K562 (cell line): ENCODE results near the gene PRKAR2B. TPM values are rescaled to one million over a fixed set of nuclear protein-coding genes. Genes with fewer than 3 reads are reported as not detected.

Source experiments
- CTCF ChIP-seq, 3 experiments: IDR thresholded peaks in 2 of 3; conservative IDR thresholded peaks in 1 of 3; 2 replicates each; pipeline ENCODE4 v1.5.1; 2011 to 2012; ENCODE audit warnings: low read length in 3 of 3, mild to moderate bottlenecking in 3 of 3, control low read depth in 2 of 3, improper control_type of control experiment in 1 of 3, inconsistent platforms in 1 of 3, low read depth in 1 of 3, mixed read lengths in 1 of 3, moderate library complexity in 1 of 3; ENCODE audit not compliant: insufficient read depth in 2 of 3
- E2F5 ChIP-seq: sonication (generic); formaldehyde crosslinking; IDR thresholded peaks from 2 replicates; pipeline ENCODE4 v1.8.0; 2022; ENCODE audit warnings: mild to moderate bottlenecking, missing genetic modification reagents
- ETV1 ChIP-seq: fragments of 450-650 bp; conservative IDR thresholded peaks from 2 replicates; pipeline ENCODE4 v1.6.1; 2016; ENCODE audit warnings: missing genetic modification characterization, control low read depth, low read depth, missing compliant biosample characterization
- HSF4 ChIP-seq: fragments of 250-450 bp; sonication (Bioruptor Pico); IDR thresholded peaks from 2 replicates; pipeline ENCODE4 v2.1.2; 2022; ENCODE audit warnings: mild to moderate bottlenecking, moderate library complexity, borderline replicate concordance
- MGA ChIP-seq: fragments of 450-650 bp; IDR thresholded peaks from 2 replicates; pipeline ENCODE4 v1.6.1; 2016; ENCODE audit warnings: mild to moderate bottlenecking, moderate library complexity
- SMARCC2 ChIP-seq: fragments of 450-650 bp; IDR thresholded peaks from 2 replicates; pipeline ENCODE4 v1.6.1; 2017; ENCODE audit warnings: antibody characterized with exemption, moderate library complexity, mild to moderate bottlenecking, low read depth
- YY1 ChIP-seq, 3 experiments: IDR thresholded peaks; 2 replicates each; pipeline ENCODE4 v1.6.1; 2011; ENCODE audit warnings: low read length in 2 of 3, mild to moderate bottlenecking in 2 of 3, moderate library complexity in 2 of 3, borderline replicate concordance in 1 of 3, control low read depth in 1 of 3, low read depth in 1 of 3; ENCODE audit not compliant: insufficient read depth in 3 of 3, insufficient replicate concordance in 2 of 3, control insufficient read depth in 1 of 3, insufficient read length in 1 of 3; ENCODE audit errors: extremely low read depth in 1 of 3
- polyA plus RNA-seq, 8 experiments: library from polyadenylated mRNA; depleted of rRNA in 4 of 8; stranded (reverse) in 5 of 8; unstranded in 3 of 8; fragments of >200 nt; fragmentation: Nextera tagmentation in 2 of 8; fragmentation: Illumina TruSeq in 1 of 8; extraction: Ambion mirVana in 2 of 8; extraction: Trizol in 1 of 8; gene quantifications; 2 replicates each; pipeline versions ENCODE4 v1.2.1 to v1.2.3, GENCODE V29; 2011 to 2014; ENCODE audit warnings: inconsistent platforms in 1 of 8, missing spikeins in 1 of 8
- total RNA-seq, 7 experiments: library from RNA; depleted of rRNA in 6 of 7; stranded (reverse); fragments of >200 nt in 6 of 7; fragmentation: Illumina TruSeq in 2 of 7; extraction: Trizol in 2 of 7; gene quantifications; 2 replicates each; pipeline versions ENCODE4 v1.2.1 to v1.2.3, GENCODE V29; 2011 to 2021; ENCODE audit warnings: low replicate concordance in 1 of 7

The PRKAR2B gene
- total and polyA plus RNA-seq, 9 of the 15 experiments (the other 6 are each of a cell fraction or from before 2014, with no cell fraction given), result 59.0 to 173 (median 129) TPM

- TF ChIP-seq MGA, result peak; percentile 99
- no peak; a peak in 1 of 6 replicates for TF ChIP-seq CTCF (IDR thresholded peaks at IDR 0.05 in 2 of 3, conservative IDR thresholded peaks at IDR 0.05 in 1 of 3; ENCODE audit: insufficient read depth in 2 of 3, low read depth in 1 of 3, low read length in 3 of 3)
- no peak for TF ChIP-seq E2F5 (CRISPR knock-in tag)
- TF ChIP-seq SMARCC2, result no peak
- TF ChIP-seq YY1 (IDR thresholded peaks at IDR 0.05; ENCODE audit: borderline replicate concordance in 1 of 3, control insufficient read depth in 1 of 3, extremely low read depth in 1 of 3, insufficient read depth in 3 of 3, insufficient read length in 1 of 3, insufficient replicate concordance in 2 of 3, low read depth in 1 of 3, low read length in 2 of 3), result peak in 1 of 3 experiments; percentile 36
- no peak for TF ChIP-seq ETV1 (tag)
- no peak for TF ChIP-seq HSF4 (CRISPR knock-in tag)
Measured at GRCh38 chr7:107109955-107110354, 65.5 kb downstream of the PRKAR2B start (continued).
